Stomach (tissue), 9 donors: ENCODE data around the gene DIPK1A. TPM values are rescaled to one million over a fixed set of nuclear protein-coding genes. Genes with fewer than 3 reads are reported as not detected.

Experiments
- DNase-seq, 2 donors: peaks; one replicate each; pipeline versions ENCODE4 v3.0.0 to v3.0.0-alpha.2; 2013 to 2019
- H3K27ac ChIP-seq, 5 donors: fragments of 200-600 bp in 4 of 5; sonication (generic) in 4 of 5; one replicate each; pipeline ENCODE4 v1.5.1; 2013 to 2019; ENCODE audit warnings: mild to moderate bottlenecking in 1 of 5, moderate library complexity in 1 of 5
- H3K27me3 ChIP-seq, 3 donors: fragments of 200-600 bp; sonication (generic); one replicate each; pipeline ENCODE4 v1.5.1; 2017 to 2019; ENCODE audit warnings: mixed run types in 1 of 3
- H3K36me3 ChIP-seq, 4 donors: fragments of 200-600 bp; sonication (generic); 1 replicate in 3 of 4; 2 replicates in 1 of 4; pipeline ENCODE4 v1.5.1; 2016 to 2019
- H3K4me1 ChIP-seq, 4 donors: fragments of 200-600 bp; sonication (generic); one replicate each; pipeline ENCODE4 v1.5.1; 2016 to 2019
- H3K4me3 ChIP-seq, 4 donors: fragments of 200-600 bp; sonication (generic) in 3 of 4; one replicate each; pipeline ENCODE4 v1.5.1; 2016 to 2019; ENCODE audit warnings: mild to moderate bottlenecking in 1 of 4
- H3K9me3 ChIP-seq, 4 donors: fragments of 200-600 bp; sonication (generic); one replicate each; pipeline ENCODE4 v1.5.1; 2016 to 2019
- CTCF ChIP-seq, 7 experiments: fragments of 450-650 bp in 4 of 7; fragments of 200-600 bp in 3 of 7; sonication (generic) in 3 of 7; IDR thresholded peaks; one replicate each; pipeline ENCODE4 v1.5.1; 2016 to 2019; ENCODE audit warnings: antibody characterized with exemption in 7 of 7, control low read depth in 2 of 7, mild to moderate bottlenecking in 1 of 7
- EP300 ChIP-seq: sonication (generic); formaldehyde crosslinking; IDR thresholded peaks from one replicate; pipeline ENCODE4 v1.6.1; 2017; ENCODE audit warnings: antibody characterized with exemption
- POLR2A ChIP-seq, 4 donors: fragments of 450-650 bp; IDR thresholded peaks; one replicate each; pipeline ENCODE4 v1.6.1; 2016; ENCODE audit warnings: antibody characterized with exemption in 4 of 4, control low read depth in 2 of 4, mild to moderate bottlenecking in 1 of 4, moderate library complexity in 1 of 4
- POLR2AphosphoS5 ChIP-seq, 3 donors: sonication (generic); formaldehyde crosslinking; IDR thresholded peaks; one replicate each; pipeline ENCODE4 v1.6.1; 2016; ENCODE audit warnings: antibody characterized with exemption in 3 of 3
- WGBS, 5 donors: extraction: QIAGEN DNeasy Blood & Tissue Kit in 3 of 5; methylation state at CpG; one replicate each; pipeline versions ENCODE4 v1.1.5 to v1.1.7; 2013 to 2018; 5-methylcytosine and 5-hydroxymethylcytosine counted together
- intact Hi-C: fragments of 100-400 bp; cut with DNase I; formaldehyde crosslinking; loops from one replicate; pipeline ENCODE4 v1.15.1; 2023; ENCODE audit warnings: low total_unique reads
- polyA plus RNA-seq, 3 donors: library from polyadenylated mRNA; stranded (reverse); fragments of 200-250 nt; gene quantifications; one replicate each; pipeline ENCODE4 v1.2.3, GENCODE V29; 2013
- total RNA-seq, 5 donors: library from RNA; depleted of rRNA; stranded (reverse); fragments of >200 nt; gene quantifications; one replicate each; pipeline versions ENCODE4 v1.1.0 to v1.2.3, GENCODE V29; 2014 to 2016
- donor health status: healthy with polysubstance abuse.
- donor health status: Bipolar disorder and iron deficiency.
- donor health status: healthy.

The DIPK1A gene
- total and polyA plus RNA-seq, 8 donors, result 2.0 to 15.5 (median 5.0) TPM

DNA sequence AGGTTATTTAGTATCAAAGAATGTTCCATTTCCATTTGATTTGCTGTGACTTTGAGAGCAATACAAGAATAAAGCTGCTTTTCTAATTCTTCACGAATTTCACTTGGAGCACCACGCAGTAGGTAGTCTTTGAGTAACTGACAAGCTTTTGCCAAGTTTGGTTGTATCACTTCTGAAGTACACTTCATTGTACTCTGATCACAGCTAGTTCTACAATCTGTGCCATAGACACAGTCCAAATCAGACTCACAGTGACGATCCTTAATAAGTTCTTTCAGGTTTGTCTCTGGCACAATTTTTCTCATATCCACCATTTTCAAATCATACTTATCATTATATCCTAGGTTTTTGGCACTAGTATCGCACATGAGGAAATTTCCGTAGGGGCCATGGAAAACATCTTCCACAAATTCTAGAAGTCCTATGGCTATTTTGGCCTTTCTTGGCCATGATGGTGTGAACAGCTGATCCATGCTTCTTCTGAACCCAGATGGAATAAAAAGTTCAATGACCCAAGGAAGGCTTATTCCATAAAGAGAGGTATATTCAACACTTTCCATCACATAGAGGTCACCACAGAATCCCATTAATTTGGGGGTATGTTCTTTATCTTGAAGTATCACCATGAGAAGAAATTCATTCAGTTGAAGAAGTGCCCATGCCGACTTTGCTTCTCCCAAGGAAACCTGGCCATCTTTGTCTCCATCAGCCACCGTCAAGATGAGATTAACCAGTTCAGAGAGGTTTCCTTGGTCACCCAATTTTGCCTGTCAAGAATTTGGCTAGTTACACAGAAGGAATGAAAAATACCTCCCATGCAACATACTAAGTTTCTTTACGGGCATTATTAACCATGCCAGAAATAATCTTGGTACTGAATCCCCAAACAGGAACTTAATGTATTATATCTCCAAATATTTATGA is 117.6 kb downstream of the DIPK1A start:
- H3K27ac ChIP-seq, result no peak overlapping the region
- H3K27me3 ChIP-seq, result no peaks in the 10 kb centered on the region
- no peak overlapping the region for H3K4me3 ChIP-seq
- H3K36me3 ChIP-seq, result peaks cover 45 to 70% (median 64%) of the 10 kb centered on the region in 4 donors
- intact Hi-C loops, result no loop called here
- 91 to 94% (median 93%) methylated on average over 8 of the region's 8 CpGs for WGBS, 5 donors
- peaks cover 3 to 19% (median 10%) of the 10 kb centered on the region in 4 donors for H3K4me1 ChIP-seq
- DNase-seq, result no peak
- H3K9me3 ChIP-seq, result no peaks in the 10 kb centered on the region
- TF ChIP-seq EP300, result no peak
- TF ChIP-seq POLR2AphosphoS5 (IDR thresholded peaks at IDR 0.05), result no peak
- no peak for TF ChIP-seq CTCF (IDR thresholded peaks at IDR 0.05)
- no peak for TF ChIP-seq POLR2A (IDR thresholded peaks at IDR 0.05)

DNA sequence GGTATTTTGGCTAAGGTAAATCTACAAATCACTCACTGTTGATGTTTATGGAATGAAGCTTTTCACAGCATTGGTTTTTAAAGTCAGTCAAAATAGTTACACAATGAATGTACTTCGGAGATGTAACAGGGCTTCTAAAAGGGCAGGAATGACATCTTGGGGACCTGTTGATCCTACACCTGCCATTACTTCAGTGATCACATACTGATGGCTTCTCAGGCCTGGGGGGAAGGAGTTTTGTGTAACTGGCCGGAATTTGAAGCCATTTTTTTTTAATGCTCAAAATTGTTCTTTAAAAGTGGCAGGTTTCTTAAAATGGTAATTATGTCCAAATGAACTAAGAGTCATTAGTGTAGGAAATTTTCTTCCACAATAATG is 118.2 kb downstream of the DIPK1A start:
- no peaks in the 10 kb centered on the region for H3K9me3 ChIP-seq
- intact Hi-C loops, result no loop called here
- H3K27me3 ChIP-seq, result no peaks in the 10 kb centered on the region
- TF ChIP-seq POLR2A (IDR thresholded peaks at IDR 0.05) (no peak), EP300 (no peak)
- peaks cover 7 to 26% (median 16%) of the 10 kb centered on the region in 4 donors for H3K4me1 ChIP-seq
- H3K27ac ChIP-seq, result no peak overlapping the region
- peaks cover 52 to 76% (median 70%) of the 10 kb centered on the region in 4 donors for H3K36me3 ChIP-seq
- WGBS, 5 donors, result 36 to 43% (median 42%) methylated on average over 2 of the region's 2 CpGs
- no peak for DNase-seq
- no peak overlapping the region for H3K4me3 ChIP-seq

DNA sequence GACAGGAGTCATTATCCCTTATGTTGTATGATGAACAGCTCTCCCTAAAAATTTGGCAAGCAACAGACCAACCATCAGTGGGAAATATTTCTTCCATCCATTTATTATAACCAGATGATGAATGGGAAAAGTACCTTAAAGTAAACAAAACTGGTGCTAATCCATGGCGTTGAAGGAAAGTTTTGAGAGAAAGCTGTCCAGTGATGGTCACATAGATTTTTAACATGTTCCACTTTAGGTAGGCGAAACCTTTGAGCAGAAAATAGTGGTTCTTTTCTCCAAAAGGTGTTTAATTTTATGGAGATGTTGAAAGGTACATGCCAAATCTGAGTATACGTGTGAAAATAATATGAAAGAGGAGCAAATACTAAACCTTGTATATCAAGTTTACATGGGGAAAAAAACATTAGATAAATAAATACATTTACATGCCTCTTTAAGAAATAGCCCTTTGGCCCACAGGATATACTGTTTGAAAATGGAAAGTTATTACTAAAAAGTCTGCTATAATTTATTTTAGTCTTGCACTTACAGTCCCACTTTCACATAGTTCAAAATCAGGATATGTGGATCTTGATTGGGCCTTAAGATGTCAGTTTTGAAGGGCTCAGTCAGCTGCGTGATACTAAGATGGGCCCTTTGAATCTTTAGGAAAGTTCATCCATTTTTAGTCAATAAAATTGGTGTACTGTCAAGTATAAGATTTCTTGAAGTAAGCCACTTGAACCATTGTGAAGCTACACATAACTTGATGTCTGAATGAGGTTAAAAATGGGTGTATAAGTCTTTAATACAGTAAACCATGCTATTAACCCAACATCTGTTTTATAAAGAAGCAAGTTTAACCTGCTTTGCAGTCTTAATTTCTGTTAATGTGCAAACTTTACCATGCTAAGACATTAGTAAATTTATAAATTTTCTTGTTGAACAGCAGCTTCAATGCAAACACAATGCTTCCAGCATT is 118.9 kb downstream of the DIPK1A start:
- 81 to 90% (median 85%) methylated on average over 4 of the region's 4 CpGs for WGBS, 5 donors

DNA sequence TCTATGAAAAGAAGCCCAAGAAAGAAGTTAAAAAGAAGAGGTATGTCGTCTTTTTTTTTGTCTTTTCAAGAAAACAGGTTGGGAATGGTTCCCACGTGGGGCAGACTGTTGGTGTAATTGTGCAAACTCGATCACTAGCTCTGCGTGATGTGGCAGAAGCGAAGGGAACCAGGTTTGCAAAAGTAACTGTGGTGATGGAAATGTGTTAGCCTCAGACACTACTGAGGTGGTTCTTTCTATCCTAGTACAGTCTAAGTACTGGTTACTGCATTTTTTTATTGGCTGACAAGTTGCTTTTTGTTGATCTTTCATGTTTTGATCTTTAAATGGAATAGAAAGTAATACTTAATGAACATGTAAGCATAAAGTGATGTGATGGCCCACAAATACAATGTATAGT is 120.7 kb downstream of the DIPK1A start:
- peaks cover 15 to 50% (median 33%) of the 10 kb centered on the region in 4 donors for H3K4me1 ChIP-seq
- H3K27me3 ChIP-seq, result no peaks in the 10 kb centered on the region
- H3K4me3 ChIP-seq, result no peak overlapping the region
- WGBS, 5 donors, result 58 to 70% (median 64%) methylated on average over 5 of the region's 5 CpGs
- H3K9me3 ChIP-seq, result no peaks in the 10 kb centered on the region
- intact Hi-C loops, result no loop called here
- peaks cover 66 to 95% (median 91%) of the 10 kb centered on the region in 4 donors for H3K36me3 ChIP-seq
- no peak overlapping the region for H3K27ac ChIP-seq
- DNase-seq, result no peak
- no peak for TF ChIP-seq POLR2AphosphoS5 (IDR thresholded peaks at IDR 0.05)
- TF ChIP-seq POLR2A (IDR thresholded peaks at IDR 0.05), result no peak
- TF ChIP-seq CTCF (IDR thresholded peaks at IDR 0.05), result no peak
- no peak for TF ChIP-seq EP300

More for the DNA sequence above, 118.9 kb downstream of the DIPK1A start:
- Histone ChIP-seq H3K9me3 (no peaks in the 10 kb centered on the region), H3K27ac (no peak overlapping the region), H3K4me1 (peaks cover 13 to 32% (median 22%) of the 10 kb centered on the region in 4 donors), H3K27me3 (no peaks in the 10 kb centered on the region), H3K36me3 (peaks cover 59 to 83% (median 77%) of the 10 kb centered on the region in 4 donors), H3K4me3 (no peak overlapping the region)
- no peak for DNase-seq
- TF ChIP-seq CTCF (IDR thresholded peaks at IDR 0.05) (no peak), EP300 (no peak), POLR2AphosphoS5 (IDR thresholded peaks at IDR 0.05) (no peak), POLR2A (IDR thresholded peaks at IDR 0.05) (no peak)
- intact Hi-C loops, result no loop called here
